Measurements from ENCODE around the gene GXYLT2. TPM values are rescaled to one million over a fixed set of nuclear protein-coding genes. Genes with fewer than 3 reads are reported as not detected.

The GXYLT2 gene
- total RNA-seq, 4 donors from 2014 or later, result 0.31 to 0.94 (median 0.38) TPM; not detected in 1

GRCh38 chr3:73007992-73008712, 120.3 kb downstream of the GXYLT2 start:
- no peaks in the 10 kb centered on the region for H3K36me3 ChIP-seq
- in situ Hi-C loops (cut with MboI; ENCODE audit: low sequenced_read_pairs in 4 of 4), result no loop called here
- H3K27ac ChIP-seq, result no peak overlapping the region
- intact Hi-C loops (cut with DNase I; ENCODE audit: low total_unique reads), result no loop called here
- H3K27me3 ChIP-seq, result no peaks in the 10 kb centered on the region
- peaks cover 39 to 59% of the 10 kb centered on the region in 2 donors for H3K4me1 ChIP-seq
- H3K4me3 ChIP-seq, result no peak overlapping the region
- TF ChIP-seq POLR2A (IDR thresholded peaks at IDR 0.05), result no peak
- TF ChIP-seq, protein P1, sequence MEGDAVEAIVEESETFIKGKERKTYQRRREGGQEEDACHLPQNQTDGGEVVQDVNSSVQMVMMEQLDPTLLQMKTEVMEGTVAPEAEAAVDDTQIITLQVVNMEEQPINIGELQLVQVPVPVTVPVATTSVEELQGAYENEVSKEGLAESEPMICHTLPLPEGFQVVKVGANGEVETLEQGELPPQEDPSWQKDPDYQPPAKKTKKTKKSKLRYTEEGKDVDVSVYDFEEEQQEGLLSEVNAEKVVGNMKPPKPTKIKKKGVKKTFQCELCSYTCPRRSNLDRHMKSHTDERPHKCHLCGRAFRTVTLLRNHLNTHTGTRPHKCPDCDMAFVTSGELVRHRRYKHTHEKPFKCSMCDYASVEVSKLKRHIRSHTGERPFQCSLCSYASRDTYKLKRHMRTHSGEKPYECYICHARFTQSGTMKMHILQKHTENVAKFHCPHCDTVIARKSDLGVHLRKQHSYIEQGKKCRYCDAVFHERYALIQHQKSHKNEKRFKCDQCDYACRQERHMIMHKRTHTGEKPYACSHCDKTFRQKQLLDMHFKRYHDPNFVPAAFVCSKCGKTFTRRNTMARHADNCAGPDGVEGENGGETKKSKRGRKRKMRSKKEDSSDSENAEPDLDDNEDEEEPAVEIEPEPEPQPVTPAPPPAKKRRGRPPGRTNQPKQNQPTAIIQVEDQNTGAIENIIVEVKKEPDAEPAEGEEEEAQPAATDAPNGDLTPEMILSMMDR (IDR thresholded peaks at IDR 0.05 in 4 of 5, conservative IDR thresholded peaks at IDR 0.05 in 1 of 5), result no peak
- DNase-seq, result no peak
- H3K9me3 ChIP-seq, result no peaks in the 10 kb centered on the region
- ATAC-seq, result no peak

DNA sequence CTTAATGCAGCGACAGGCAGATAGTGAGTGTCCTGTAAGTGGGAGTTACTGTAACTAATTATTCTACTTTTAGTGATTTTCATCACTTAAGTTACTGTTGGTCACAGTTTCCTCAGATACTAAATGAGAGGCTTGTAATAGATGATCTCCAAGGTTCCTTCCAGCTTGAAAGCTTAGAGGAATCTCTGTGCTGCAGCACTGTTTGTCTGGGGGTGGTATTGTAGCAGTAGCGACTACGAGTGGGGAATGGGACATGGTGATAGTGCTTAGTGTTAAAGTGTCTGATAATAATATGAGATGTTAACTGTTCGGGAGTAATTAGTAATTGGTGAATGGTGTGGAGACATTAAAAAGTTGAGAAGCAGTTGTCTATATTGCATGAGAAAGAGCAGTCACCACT, 121.2 kb downstream of the GXYLT2 start:
- Histone ChIP-seq H3K36me3 (no peaks in the 10 kb centered on the region), H3K4me3 (no peak overlapping the region), H3K4me1 (peaks cover 39 to 59% of the 10 kb centered on the region in 2 donors), H3K27me3 (no peaks in the 10 kb centered on the region), H3K27ac (no peak overlapping the region), H3K9me3 (no peaks in the 10 kb centered on the region)
- ATAC-seq (no peak), DNase-seq (no peak)
- intact Hi-C loops (cut with DNase I; ENCODE audit: low total_unique reads) (no loop called here), in situ Hi-C loops (cut with MboI; ENCODE audit: low sequenced_read_pairs in 4 of 4) (no loop called here)
- TF ChIP-seq, protein P1 (IDR thresholded peaks at IDR 0.05 in 4 of 5, conservative IDR thresholded peaks at IDR 0.05 in 1 of 5), result no peak
- TF ChIP-seq POLR2A (IDR thresholded peaks at IDR 0.05), result no peak

DNA sequence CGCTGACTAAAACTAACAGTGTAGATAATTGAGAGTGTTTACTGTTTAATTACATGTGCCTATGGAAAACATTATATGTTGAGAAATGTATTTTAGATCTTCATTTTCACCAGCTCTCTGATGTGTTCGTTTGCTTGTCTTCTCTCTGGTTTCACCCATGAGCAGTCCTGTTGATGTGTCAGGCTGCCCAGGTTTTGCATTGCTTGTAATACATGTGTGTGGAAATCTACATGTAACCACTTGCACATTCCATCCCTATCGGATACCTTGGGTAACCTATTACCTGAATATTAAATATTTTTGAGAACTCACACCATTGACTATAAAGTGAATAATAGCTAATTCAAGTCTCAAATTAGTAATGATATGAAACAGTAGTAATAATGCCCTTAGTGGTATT, 121.9 kb downstream of the GXYLT2 start:
- intact Hi-C loops (cut with DNase I; ENCODE audit: low total_unique reads), result no loop called here
- H3K9me3 ChIP-seq, result no peaks in the 10 kb centered on the region
- TF ChIP-seq POLR2A (IDR thresholded peaks at IDR 0.05), result no peak
- TF ChIP-seq, protein P1 (IDR thresholded peaks at IDR 0.05 in 4 of 5, conservative IDR thresholded peaks at IDR 0.05 in 1 of 5), result no peak
- H3K4me1 ChIP-seq, result peaks cover 37 to 59% of the 10 kb centered on the region in 2 donors
- H3K27me3 ChIP-seq, result no peaks in the 10 kb centered on the region
- no peak overlapping the region for H3K4me3 ChIP-seq
- ATAC-seq, result no peak
- in situ Hi-C loops (cut with MboI; ENCODE audit: low sequenced_read_pairs in 4 of 4), result no loop called here
- no peak for DNase-seq
- H3K27ac ChIP-seq, result no peak overlapping the region
- no peaks in the 10 kb centered on the region for H3K36me3 ChIP-seq

DNA sequence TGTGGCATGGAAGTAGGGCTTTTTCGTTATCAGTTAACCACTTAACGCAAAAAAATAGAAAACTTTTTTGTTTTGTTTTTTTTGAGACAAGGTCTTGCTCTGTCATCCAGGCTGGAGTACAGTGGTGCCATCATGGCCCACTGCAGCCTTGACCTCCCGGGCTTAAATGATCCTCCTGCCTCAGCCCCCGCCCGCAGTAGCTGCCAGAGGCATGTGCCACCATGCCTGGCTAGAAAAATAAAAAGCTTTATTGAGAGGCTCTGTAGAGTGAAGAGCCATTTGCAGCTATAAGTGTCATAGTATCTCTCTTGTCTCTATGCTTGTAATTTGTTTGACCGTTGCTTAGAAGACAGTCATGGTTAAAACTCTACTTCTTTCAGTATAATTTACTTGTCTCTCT, 122.3 kb downstream of the GXYLT2 start:
- ATAC-seq, result no peak
- H3K36me3 ChIP-seq, result no peaks in the 10 kb centered on the region
- H3K27ac ChIP-seq, result no peak overlapping the region
- no peak for TF ChIP-seq POLR2A (IDR thresholded peaks at IDR 0.05)
- TF ChIP-seq, protein P1 (IDR thresholded peaks at IDR 0.05 in 4 of 5, conservative IDR thresholded peaks at IDR 0.05 in 1 of 5), result no peak
- no peak overlapping the region for H3K4me3 ChIP-seq
- intact Hi-C loops (cut with DNase I; ENCODE audit: low total_unique reads), result no loop called here
- in situ Hi-C loops (cut with MboI; ENCODE audit: low sequenced_read_pairs in 4 of 4), result no loop called here
- H3K9me3 ChIP-seq, result no peaks in the 10 kb centered on the region
- peaks cover 37 to 59% of the 10 kb centered on the region in 2 donors for H3K4me1 ChIP-seq
- H3K27me3 ChIP-seq, result no peaks in the 10 kb centered on the region
- DNase-seq, result no peak
